ENCODE data around the gene ZBTB7A.

GRCh38 chr19:4115818-4116385 lies 49.2 kb upstream of the ZBTB7A start:
- TF ChIP-seq CTCF (IDR thresholded peaks at IDR 0.05) = no peak
- TF ChIP-seq POLR2A (IDR thresholded peaks at IDR 0.05) = no peak
